GM18907 (cell line): ENCODE measurements around the gene FMR1.

Experiments used
- ATAC-seq: cut with Tn5 transposase; IDR thresholded peaks from one replicate; pipeline ENCODE4 v1.9.1; 2021; ENCODE audit warnings: mild to moderate bottlenecking, moderate library complexity; ENCODE audit not compliant: unreplicated experiment

The FMR1 gene

GRCh38 chrX:147914591-147914990 lies 2.9 kb downstream of the FMR1 start:
- ATAC-seq, result no peak

- no peak for ATAC-seq
Measured at GRCh38 chrX:147916375-147916968, 4.8 kb downstream of the FMR1 start.

- peak; percentile 89 for ATAC-seq
Measured at GRCh38 chrX:147917700-147918695, 6.3 kb downstream of the FMR1 start.

- no peak for ATAC-seq
Measured at GRCh38 chrX:147920161-147920666, 8.5 kb downstream of the FMR1 start.

GRCh38 chrX:147923605-147924004 lies 11.9 kb downstream of the FMR1 start:
- ATAC-seq, result no peak

- ATAC-seq, result no peak
Measured at GRCh38 chrX:147927256-147927655, 15.5 kb downstream of the FMR1 start.

- no peak for ATAC-seq
Measured at GRCh38 chrX:147933815-147934214, 22.1 kb downstream of the FMR1 start.

GRCh38 chrX:147935156-147935758 lies 23.5 kb downstream of the FMR1 start:
- ATAC-seq, result no peak

GRCh38 chrX:147945286-147945685 lies 33.6 kb downstream of the FMR1 start:
- no peak for ATAC-seq

GRCh38 chrX:147948531-147948930 lies 36.8 kb downstream of the FMR1 start:
- ATAC-seq, result no peak

GRCh38 chrX:147950352-147950751 lies 38.6 kb downstream of the FMR1 start:
- ATAC-seq, result no peak

- no peak for ATAC-seq
Measured at GRCh38 chrX:147953976-147954375, 42.3 kb downstream of the FMR1 start.

GRCh38 chrX:147957291-147957690 lies 45.6 kb downstream of the FMR1 start:
- no peak for ATAC-seq

GRCh38 chrX:147958291-147958690 lies 46.6 kb downstream of the FMR1 start:
- no peak for ATAC-seq

GRCh38 chrX:147960722-147961121 lies 49.0 kb downstream of the FMR1 start:
- no peak for ATAC-seq

GRCh38 chrX:147962476-147962875 lies 50.8 kb downstream of the FMR1 start:
- ATAC-seq, result no peak

GRCh38 chrX:147978931-147979330 lies 67.2 kb downstream of the FMR1 start:
- ATAC-seq, result no peak

- ATAC-seq, result no peak
Measured at GRCh38 chrX:147981038-147981752, 69.5 kb downstream of the FMR1 start, which contains the start of gene FMR1NB. TSS of gene FMR1NB (plus strand) at chrX:147981337. CDS start at chrX:147981403, 66 bp downstream.
